Neuronal stem cell (in vitro differentiated cells): ENCODE measurements around the gene CCDC157. TPM values are rescaled to one million over a fixed set of nuclear protein-coding genes. Genes with fewer than 3 reads are reported as not detected.
A peak's percentile ranks its signal among the peaks of the same experiment; 100 is the strongest.

Experiments used
- DNase-seq: peaks from one replicate; pipeline ENCODE4 v3.0.0-alpha.2; 2013; ENCODE audit warnings: low spot score
- H2AFZ ChIP-seq: one replicate; pipeline ENCODE4 v1.6.1; 2013; ENCODE audit warnings: mild to moderate bottlenecking, low read length, inconsistent platforms
- H2AK5ac ChIP-seq: 2 replicates; pipeline ENCODE4 v1.6.1; 2013; ENCODE audit warnings: low read depth, mild to moderate bottlenecking, inconsistent platforms, low read length, moderate library complexity, mixed read lengths
- H2BK120ac ChIP-seq: 2 replicates; pipeline ENCODE4 v1.6.1; 2013; ENCODE audit warnings: low read depth, mild to moderate bottlenecking, inconsistent platforms, low read length, moderate library complexity, mixed read lengths
- H2BK12ac ChIP-seq: one replicate; pipeline ENCODE4 v1.6.1; 2013; ENCODE audit warnings: low read length, inconsistent platforms
- H2BK15ac ChIP-seq: 2 replicates; pipeline ENCODE4 v1.6.1; 2013; ENCODE audit warnings: mild to moderate bottlenecking, low read length, inconsistent platforms, mixed read lengths
- H2BK5ac ChIP-seq: one replicate; pipeline ENCODE4 v1.6.1; 2013; ENCODE audit warnings: inconsistent platforms, mild to moderate bottlenecking, low read length, moderate library complexity
- H3K14ac ChIP-seq: one replicate; pipeline ENCODE4 v1.6.1; 2013; ENCODE audit warnings: low read length, inconsistent platforms
- H3K18ac ChIP-seq: 2 replicates; pipeline ENCODE4 v1.6.1; 2013; ENCODE audit warnings: low read length, inconsistent platforms
- H3K23ac ChIP-seq: 2 replicates; pipeline ENCODE4 v1.6.1; 2013; ENCODE audit warnings: low read depth, mild to moderate bottlenecking, mixed read lengths, low read length, inconsistent platforms; ENCODE audit not compliant: poor library complexity
- H3K27ac ChIP-seq: replicated peaks from 3 replicates; pipeline ENCODE4 v1.5.1; 2013; ENCODE audit warnings: low read length, inconsistent platforms
- H3K27me3 ChIP-seq, 3 experiments: 2 replicates each; pipeline ENCODE4 v1.6.1; 2013; ENCODE audit warnings: low read length in 3 of 3, mild to moderate bottlenecking in 2 of 3, inconsistent platforms in 1 of 3, low read depth in 1 of 3, mixed read lengths in 1 of 3, moderate library complexity in 1 of 3; ENCODE audit not compliant: control insufficient read depth in 3 of 3, insufficient read depth in 3 of 3
- H3K36me3 ChIP-seq, 2 donors: replicated peaks in 1 of 2; 2 replicates each; pipeline ENCODE4 v1.6.1; 2013; ENCODE audit warnings: low read length in 2 of 2; ENCODE audit not compliant: control insufficient read depth in 2 of 2, insufficient read depth in 2 of 2
- H3K4ac ChIP-seq: 2 replicates; pipeline ENCODE4 v1.6.1; 2013; ENCODE audit warnings: inconsistent platforms, mild to moderate bottlenecking, low read length, moderate library complexity
- H3K4me1 ChIP-seq, 2 donors: 1 replicate in 1 of 2; 2 replicates in 1 of 2; pipeline ENCODE4 v1.6.1; 2013; ENCODE audit warnings: low read length in 2 of 2, low read depth in 1 of 2; ENCODE audit not compliant: control insufficient read depth in 2 of 2, insufficient read depth in 1 of 2
- H3K4me2 ChIP-seq: one replicate; pipeline ENCODE4 v1.6.1; 2013; ENCODE audit warnings: mild to moderate bottlenecking, low read length, inconsistent platforms; ENCODE audit not compliant: insufficient read depth, poor library complexity, severe bottlenecking
- H3K4me3 ChIP-seq, 2 donors: 2 replicates each; pipeline ENCODE4 v1.5.1; 2013; ENCODE audit warnings: low read length in 2 of 2, mild to moderate bottlenecking in 2 of 2, inconsistent platforms in 1 of 2, moderate library complexity in 1 of 2
- H3K79me1 ChIP-seq: one replicate; pipeline ENCODE4 v1.6.1; 2013; ENCODE audit warnings: low read depth, mild to moderate bottlenecking, inconsistent platforms, low read length, moderate library complexity
- H3K9ac ChIP-seq: one replicate; pipeline ENCODE4 v1.6.1; 2013; ENCODE audit warnings: mild to moderate bottlenecking, low read depth, low read length, inconsistent platforms; ENCODE audit not compliant: poor library complexity
- H3K9me3 ChIP-seq, 2 donors: replicated peaks in 1 of 2; 2 replicates each; pipeline versions ENCODE3 to v1.6.1; 2013; ENCODE audit warnings: low read length in 2 of 2, mild to moderate bottlenecking in 2 of 2, inconsistent platforms in 1 of 2, low read depth in 1 of 2, mixed read lengths in 1 of 2, moderate library complexity in 1 of 2; ENCODE audit not compliant: control insufficient read depth in 2 of 2, insufficient read depth in 1 of 2
- H4K8ac ChIP-seq: one replicate; pipeline ENCODE4 v1.6.1; 2013; ENCODE audit warnings: low read depth, mild to moderate bottlenecking, inconsistent platforms, low read length, moderate library complexity
- H4K91ac ChIP-seq: one replicate; pipeline ENCODE4 v1.6.1; 2013; ENCODE audit warnings: low read length, low read depth, mild to moderate bottlenecking, inconsistent platforms; ENCODE audit not compliant: poor library complexity
- WGBS, 2 donors: extraction: QIAGEN DNeasy Blood & Tissue Kit; methylation state at CpG; one replicate each; pipeline ENCODE4 v1.1.7; 2013; ENCODE audit warnings: missing lambda C conversion rate in 2 of 2, mixed read lengths in 1 of 2; ENCODE audit not compliant: insufficient read length in 2 of 2, insufficient replicate concordance in 1 of 2; ENCODE audit errors: extremely low coverage in 2 of 2; 5-methylcytosine and 5-hydroxymethylcytosine counted together
- polyA plus RNA-seq, 2 experiments: library from polyadenylated mRNA; stranded (reverse); fragments of 200-250 nt; gene quantifications; one replicate each; pipeline ENCODE4 v1.2.3, GENCODE V29; 2013

Gene CCDC157
- 4.8 TPM for polyA plus RNA-seq (2013, experiment 1 of 2)
- 4.9 TPM for polyA plus RNA-seq (2013, experiment 2 of 2)

- H3K4me3 ChIP-seq: peak within 1 kb of the TSS; percentile 75 to 99
- H2BK12ac ChIP-seq: no peak within 1 kb of the TSS
- peak within 1 kb of the TSS; percentile 100 for H3K9ac ChIP-seq
- H2BK120ac ChIP-seq: no peak within 1 kb of the TSS
- H2BK5ac ChIP-seq: no peak within 1 kb of the TSS
- H4K8ac ChIP-seq: peak within 1 kb of the TSS; percentile 92
- H2BK15ac ChIP-seq: no peak within 1 kb of the TSS
- no peak within 1 kb of the TSS for H2AK5ac ChIP-seq
- H3K4ac ChIP-seq: no peak within 1 kb of the TSS
- WGBS, 2 donors: no CpG with 5 or more reads among the region's 91 CpGs
- H3K79me1 ChIP-seq: peaks cover 11% of the 10 kb centered on the region
- peak within 1 kb of the TSS; percentile 96 for H3K23ac ChIP-seq
- H3K14ac ChIP-seq: no peak within 1 kb of the TSS
- no peaks in the 10 kb centered on the region for H3K9me3 ChIP-seq
- H3K27ac ChIP-seq: peak within 1 kb of the TSS; percentile 88
- H3K36me3 ChIP-seq: peaks cover 18 to 31% of the 10 kb centered on the region in 2 donors
- DNase-seq: peak; percentile 90
- H3K27me3 ChIP-seq: no peaks in the 10 kb centered on the region
- H2AFZ ChIP-seq: peak within 1 kb of the TSS; percentile 100
- H4K91ac ChIP-seq: no peak within 1 kb of the TSS
- H3K4me1 ChIP-seq: peaks cover 6 to 11% of the 10 kb centered on the region in 2 donors
- peak within 1 kb of the TSS; percentile 100 for H3K18ac ChIP-seq
- peak within 1 kb of the TSS; percentile 87 for H3K4me2 ChIP-seq
Observed at GRCh38 chr22:30356449-30357235, at the start of gene CCDC157, which contains the start of gene SF3A1. Gene CCDC157 (plus strand): TSS chr22:30357007. CDS start chr22:30366001, 8,994 bp downstream. Gene SF3A1 (minus strand): TSS chr22:30356894. CDS start chr22:30356792, 102 bp downstream.

GRCh38 chr22:30307041-30307574 lies 49.7 kb upstream of the CCDC157 start:
- no peak overlapping the region for H2BK120ac ChIP-seq
- H3K18ac ChIP-seq: no peak overlapping the region
- no peak overlapping the region for H3K4me3 ChIP-seq
- no peak overlapping the region for H2AFZ ChIP-seq
- peaks cover 4 to 6% of the 10 kb centered on the region in 2 donors for H3K4me1 ChIP-seq
- H3K27ac ChIP-seq: no peak overlapping the region
- no peak overlapping the region for H2BK15ac ChIP-seq
- H2BK5ac ChIP-seq: no peak overlapping the region
- no peaks in the 10 kb centered on the region for H3K27me3 ChIP-seq
- H3K9me3 ChIP-seq: no peaks in the 10 kb centered on the region
- H2AK5ac ChIP-seq: no peak overlapping the region
- DNase-seq: no peak
- no peak overlapping the region for H3K23ac ChIP-seq
- no peak overlapping the region for H4K8ac ChIP-seq
- H3K4me2 ChIP-seq: no peak overlapping the region
- no peak overlapping the region for H3K14ac ChIP-seq
- H3K36me3 ChIP-seq: no peaks in the 10 kb centered on the region
- H3K9ac ChIP-seq: no peak overlapping the region
- no peak overlapping the region for H3K4ac ChIP-seq
- H3K79me1 ChIP-seq: no peaks in the 10 kb centered on the region
- no peak overlapping the region for H2BK12ac ChIP-seq
- no CpG with 5 or more reads among the region's 4 CpGs for WGBS, 2 donors
- no peak overlapping the region for H4K91ac ChIP-seq

- no peak overlapping the region for H4K91ac ChIP-seq
- no peaks in the 10 kb centered on the region for H3K27me3 ChIP-seq
- H3K9me3 ChIP-seq: no peaks in the 10 kb centered on the region
- no peak overlapping the region for H3K4ac ChIP-seq
- H3K36me3 ChIP-seq: no peaks in the 10 kb centered on the region
- H2AK5ac ChIP-seq: no peak overlapping the region
- H3K9ac ChIP-seq: peak overlapping the region; percentile 24
- H3K4me3 ChIP-seq: no peak overlapping the region
- no peak overlapping the region for H2AFZ ChIP-seq
- H3K4me1 ChIP-seq: peaks cover 4 to 6% of the 10 kb centered on the region in 2 donors
- no peaks in the 10 kb centered on the region for H3K79me1 ChIP-seq
- H3K27ac ChIP-seq: no peak overlapping the region
- H2BK120ac ChIP-seq: no peak overlapping the region
- no peak overlapping the region for H2BK12ac ChIP-seq
- H3K4me2 ChIP-seq: no peak overlapping the region
- no peak overlapping the region for H3K14ac ChIP-seq
- no peak overlapping the region for H2BK15ac ChIP-seq
- H3K23ac ChIP-seq: no peak overlapping the region
- H2BK5ac ChIP-seq: no peak overlapping the region
- WGBS, 2 donors: no CpG with 5 or more reads among the region's 2 CpGs
- H4K8ac ChIP-seq: no peak overlapping the region
- no peak overlapping the region for H3K18ac ChIP-seq
- no peak for DNase-seq
Observed at GRCh38 chr22:30308093-30308492, 48.7 kb upstream of the CCDC157 start.

GRCh38 chr22:30308518-30309230 lies 48.1 kb upstream of the CCDC157 start:
- no peak overlapping the region for H3K14ac ChIP-seq
- no peak overlapping the region for H2BK15ac ChIP-seq
- no peak for DNase-seq
- no peaks in the 10 kb centered on the region for H3K36me3 ChIP-seq
- H3K4ac ChIP-seq: no peak overlapping the region
- no peak overlapping the region for H3K27ac ChIP-seq
- no peak overlapping the region for H3K23ac ChIP-seq
- no peak overlapping the region for H2AFZ ChIP-seq
- H4K8ac ChIP-seq: no peak overlapping the region
- no peak overlapping the region for H2BK12ac ChIP-seq
- no peak overlapping the region for H2BK120ac ChIP-seq
- H3K9ac ChIP-seq: no peak overlapping the region
- no CpG with 5 or more reads among the region's 5 CpGs for WGBS, 2 donors
- no peaks in the 10 kb centered on the region for H3K79me1 ChIP-seq
- no peak overlapping the region for H2AK5ac ChIP-seq
- H3K27me3 ChIP-seq: no peaks in the 10 kb centered on the region
- H3K4me1 ChIP-seq: peaks cover 4 to 6% of the 10 kb centered on the region in 2 donors
- no peak overlapping the region for H3K4me3 ChIP-seq
- H4K91ac ChIP-seq: no peak overlapping the region
- H3K4me2 ChIP-seq: no peak overlapping the region
- H2BK5ac ChIP-seq: no peak overlapping the region
- H3K9me3 ChIP-seq: no peaks in the 10 kb centered on the region
- no peak overlapping the region for H3K18ac ChIP-seq
